Measurements from ENCODE around the gene RGS21. TPM values are rescaled to one million over a fixed set of nuclear protein-coding genes. Genes with fewer than 3 reads are reported as not detected.

Gene RGS21
- total RNA-seq, 1 donor, result not detected

GRCh38 chr1:192386051-192386650 is 69.4 kb downstream of the RGS21 start:
- no peak for TF ChIP-seq CTCF (IDR thresholded peaks at IDR 0.05; ENCODE audit: insufficient read depth, low read length)
- DNase-seq (ENCODE audit: low read depth), result no peak
- no peak overlapping the region for H3K4me3 ChIP-seq (ENCODE audit: low read depth, low read length)

- no peak overlapping the region for H3K4me3 ChIP-seq (ENCODE audit: low read depth, low read length)
- TF ChIP-seq CTCF (IDR thresholded peaks at IDR 0.05; ENCODE audit: insufficient read depth, low read length), result no peak
- DNase-seq (ENCODE audit: low read depth), result no peak
These were observed 78.4 kb downstream of the RGS21 start for GRCh38 chr1:192395211-192395610.

GRCh38 chr1:192395895-192396294 is 79.1 kb downstream of the RGS21 start:
- TF ChIP-seq CTCF (IDR thresholded peaks at IDR 0.05; ENCODE audit: insufficient read depth, low read length), result no peak
- no peak overlapping the region for H3K4me3 ChIP-seq (ENCODE audit: low read depth, low read length)
- DNase-seq (ENCODE audit: low read depth), result no peak

GRCh38 chr1:192399161-192399560 is 82.4 kb downstream of the RGS21 start:
- no peak overlapping the region for H3K4me3 ChIP-seq (ENCODE audit: low read depth, low read length)
- TF ChIP-seq CTCF (IDR thresholded peaks at IDR 0.05; ENCODE audit: insufficient read depth, low read length), result no peak
- no peak for DNase-seq (ENCODE audit: low read depth)

GRCh38 chr1:192401825-192402224 is 85.0 kb downstream of the RGS21 start:
- DNase-seq (ENCODE audit: low read depth), result peak; percentile 60
- no peak overlapping the region for H3K4me3 ChIP-seq (ENCODE audit: low read depth, low read length)

GRCh38 chr1:192402571-192402970 is 85.8 kb downstream of the RGS21 start:
- no peak for TF ChIP-seq CTCF (IDR thresholded peaks at IDR 0.05; ENCODE audit: insufficient read depth, low read length)
- no peak for DNase-seq (ENCODE audit: low read depth)
- H3K4me3 ChIP-seq (ENCODE audit: low read depth, low read length), result no peak overlapping the region

More at GRCh38 chr1:192401825-192402224, 85.0 kb downstream of the RGS21 start:
- TF ChIP-seq CTCF (IDR thresholded peaks at IDR 0.05; ENCODE audit: insufficient read depth, low read length), result no peak

GRCh38 chr1:192407206-192407605 is 90.4 kb downstream of the RGS21 start:
- no peak for DNase-seq (ENCODE audit: low read depth)
- TF ChIP-seq CTCF (IDR thresholded peaks at IDR 0.05; ENCODE audit: insufficient read depth, low read length), result no peak
- H3K4me3 ChIP-seq (ENCODE audit: low read depth, low read length), result no peak overlapping the region

Data from fibroblast of the aortic adventitia (primary cell).